ENCODE measurements around the gene WDR13.

- TF ChIP-seq FOXA1 (IDR thresholded peaks at IDR 0.05), result no peak
- no peak for TF ChIP-seq RAD21 (IDR thresholded peaks at IDR 0.05)
- TF ChIP-seq CTCF (IDR thresholded peaks at IDR 0.05; ENCODE audit: low read depth, low read length, missing input control), result no peak
- TF ChIP-seq MAX (IDR thresholded peaks at IDR 0.05), result no peak
- TF ChIP-seq ATF3 (IDR thresholded peaks at IDR 0.05), result no peak
- no peak for TF ChIP-seq YY1 (IDR thresholded peaks at IDR 0.05)
Measured at GRCh38 chrX:48592971-48593370, 4.3 kb upstream of the WDR13 start.

All from liver (tissue), 3 donors.